Measurements from ENCODE around the gene TMEM176A. TPM values are rescaled to one million over a fixed set of nuclear protein-coding genes. Genes with fewer than 3 reads are reported as not detected.

The TMEM176A gene
- total and polyA plus RNA-seq, 8 donors, result 2.7 to 48.8 (median 5.9) TPM

- Histone ChIP-seq H3K9me3 (no peaks in the 10 kb centered on the region), H3K27me3 (peaks cover 0 to 12% of the 10 kb centered on the region in 2 donors), H3K4me3 (no peak overlapping the region), H3K27ac (no peak overlapping the region), H3K4me1 (no peaks in the 10 kb centered on the region), H3K36me3 (no peaks in the 10 kb centered on the region)
- ATAC-seq (no peak), DNase-seq (no peak)
- TF ChIP-seq, protein P1, sequence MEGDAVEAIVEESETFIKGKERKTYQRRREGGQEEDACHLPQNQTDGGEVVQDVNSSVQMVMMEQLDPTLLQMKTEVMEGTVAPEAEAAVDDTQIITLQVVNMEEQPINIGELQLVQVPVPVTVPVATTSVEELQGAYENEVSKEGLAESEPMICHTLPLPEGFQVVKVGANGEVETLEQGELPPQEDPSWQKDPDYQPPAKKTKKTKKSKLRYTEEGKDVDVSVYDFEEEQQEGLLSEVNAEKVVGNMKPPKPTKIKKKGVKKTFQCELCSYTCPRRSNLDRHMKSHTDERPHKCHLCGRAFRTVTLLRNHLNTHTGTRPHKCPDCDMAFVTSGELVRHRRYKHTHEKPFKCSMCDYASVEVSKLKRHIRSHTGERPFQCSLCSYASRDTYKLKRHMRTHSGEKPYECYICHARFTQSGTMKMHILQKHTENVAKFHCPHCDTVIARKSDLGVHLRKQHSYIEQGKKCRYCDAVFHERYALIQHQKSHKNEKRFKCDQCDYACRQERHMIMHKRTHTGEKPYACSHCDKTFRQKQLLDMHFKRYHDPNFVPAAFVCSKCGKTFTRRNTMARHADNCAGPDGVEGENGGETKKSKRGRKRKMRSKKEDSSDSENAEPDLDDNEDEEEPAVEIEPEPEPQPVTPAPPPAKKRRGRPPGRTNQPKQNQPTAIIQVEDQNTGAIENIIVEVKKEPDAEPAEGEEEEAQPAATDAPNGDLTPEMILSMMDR (IDR thresholded peaks at IDR 0.05), result no peak
- intact Hi-C loops (cut with DNase I), result no loop called here
Measured at GRCh38 chr7:150848111-150848510, 47.5 kb downstream of the TMEM176A start.

- Histone ChIP-seq H3K27ac (no peak overlapping the region), H3K9me3 (no peaks in the 10 kb centered on the region), H3K36me3 (no peaks in the 10 kb centered on the region), H3K4me1 (no peaks in the 10 kb centered on the region), H3K4me3 (no peak overlapping the region), H3K27me3 (peaks cover 0 to 12% of the 10 kb centered on the region in 2 donors)
- TF ChIP-seq, protein P1 (IDR thresholded peaks at IDR 0.05), result no peak
- intact Hi-C loops (cut with DNase I), result no loop called here
- ATAC-seq (no peak), DNase-seq (no peak)
Measured at GRCh38 chr7:150848561-150849115, 48.1 kb downstream of the TMEM176A start.

DNA sequence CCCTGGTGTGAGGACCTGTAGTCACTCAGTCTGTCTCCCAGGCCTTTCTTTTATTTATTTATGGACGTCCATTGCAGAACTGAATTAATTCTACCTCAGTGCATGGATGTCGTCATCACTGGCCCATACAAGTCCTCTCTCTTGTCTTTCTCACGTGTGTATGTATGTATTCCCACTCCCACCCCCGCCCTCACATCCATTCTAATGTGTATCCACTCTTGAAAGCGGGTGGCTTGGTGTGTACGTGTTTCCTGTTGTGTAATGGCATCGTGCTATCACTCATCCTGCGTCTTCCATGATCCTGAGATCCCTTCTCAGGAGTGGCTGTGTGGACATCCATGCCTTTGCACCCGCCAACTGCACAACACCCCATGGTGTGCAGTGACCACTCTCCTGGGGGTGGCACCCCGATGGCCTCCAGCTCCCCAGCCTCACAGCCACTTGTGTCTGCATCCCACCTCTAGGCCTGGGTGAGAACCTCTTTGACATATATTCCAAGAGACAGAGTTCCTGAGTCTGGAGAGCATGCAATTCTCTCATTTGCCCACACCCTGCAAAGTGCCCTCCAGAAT is 48.7 kb downstream of the TMEM176A start:
- no peak for DNase-seq
- intact Hi-C loops (cut with DNase I), result no loop called here
- Histone ChIP-seq H3K27ac (no peak overlapping the region), H3K27me3 (peaks cover 0 to 12% of the 10 kb centered on the region in 2 donors), H3K4me1 (no peaks in the 10 kb centered on the region), H3K4me3 (no peak overlapping the region), H3K9me3 (no peaks in the 10 kb centered on the region), H3K36me3 (no peaks in the 10 kb centered on the region)
- ATAC-seq, result no peak
- TF ChIP-seq, protein P1 (IDR thresholded peaks at IDR 0.05), result no peak

GRCh38 chr7:150850273-150850672 is 49.7 kb downstream of the TMEM176A start:
- no peaks in the 10 kb centered on the region for H3K9me3 ChIP-seq
- TF ChIP-seq, protein P1 (IDR thresholded peaks at IDR 0.05), result no peak

DNA sequence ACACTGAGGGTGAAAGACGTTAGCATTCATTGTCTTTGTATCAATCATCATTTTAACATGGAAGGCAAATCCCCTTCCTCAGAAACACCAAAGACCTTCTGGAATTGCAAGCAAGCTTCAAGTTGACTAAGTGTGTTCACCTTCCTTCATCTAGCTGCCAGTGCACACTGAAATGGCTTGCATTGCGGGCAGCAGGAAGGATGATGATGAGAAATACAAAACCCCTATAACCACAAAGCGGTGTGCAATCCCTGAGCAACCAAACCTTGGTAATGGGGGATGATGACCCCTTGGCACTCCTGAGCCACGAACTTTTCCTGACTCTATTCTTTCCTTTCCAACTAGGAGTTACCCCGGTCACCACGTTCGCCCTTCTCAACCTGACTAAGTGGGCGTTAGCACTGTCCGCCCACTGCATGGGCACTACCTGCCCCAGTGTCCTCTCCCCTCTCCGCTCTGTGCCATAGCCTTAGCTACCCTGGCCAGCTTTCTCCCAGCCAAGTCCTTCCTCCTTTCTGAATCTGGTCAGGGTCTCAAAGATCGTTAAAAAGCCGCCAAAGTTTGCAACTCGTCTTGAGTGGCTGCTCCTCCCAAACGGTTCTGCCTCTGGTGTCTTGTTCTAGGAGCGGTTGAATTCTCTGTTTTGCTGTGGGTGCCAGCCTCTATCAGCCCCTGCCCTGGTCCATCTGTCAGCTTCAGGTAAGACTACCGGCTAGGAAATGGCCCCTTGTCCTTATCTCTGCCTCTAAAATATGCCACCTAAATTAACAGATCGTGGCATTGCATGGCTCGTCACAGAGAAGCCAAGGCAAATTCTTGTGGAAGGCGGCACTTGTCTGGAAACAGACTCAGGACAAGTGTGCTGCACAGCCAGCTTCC is 51.2 kb downstream of the TMEM176A start:
- Histone ChIP-seq H3K27ac (no peak overlapping the region), H3K27me3 (peaks cover 0 to 17% of the 10 kb centered on the region in 2 donors), H3K4me3 (no peak overlapping the region), H3K9me3 (no peaks in the 10 kb centered on the region), H3K36me3 (no peaks in the 10 kb centered on the region), H3K4me1 (no peaks in the 10 kb centered on the region)
- TF ChIP-seq, protein P1 (IDR thresholded peaks at IDR 0.05), result no peak
- DNase-seq (no peak), ATAC-seq (no peak)
- intact Hi-C loops (cut with DNase I), result no loop called here

More at GRCh38 chr7:150850273-150850672, 49.7 kb downstream of the TMEM176A start:
- ATAC-seq, result no peak
- Histone ChIP-seq H3K36me3 (no peaks in the 10 kb centered on the region), H3K27me3 (peaks cover 0 to 14% of the 10 kb centered on the region in 2 donors), H3K4me1 (no peaks in the 10 kb centered on the region), H3K27ac (no peak overlapping the region), H3K4me3 (no peak overlapping the region)
- DNase-seq, result no peak
- intact Hi-C loops (cut with DNase I), result no loop called here

All from left lung (tissue), 10 donors.